HEK293 (cell line): ENCODE measurements around the gene DAAM1.

Experiments
- CTCF ChIA-PET: fragments of 350-600 bp; formaldehyde crosslinking; extraction: SDS; loops from one replicate; lab custom pipeline; 2021; ENCODE audit warnings: antibody characterized with exemption; lab: Yijun Ruan, JAX
- POLR2A ChIA-PET: fragments of 300-600 bp; formaldehyde crosslinking; extraction: SDS; loops from one replicate; lab custom pipeline; 2020; ENCODE audit warnings: antibody characterized with exemption, inconsistent platforms; lab: Yijun Ruan, JAX
- H3K27ac ChIP-seq: fragments of 200-500 bp; sonication (Bioruptor generic); 2 replicates; pipeline ENCODE4 v1.5.1; 2014; ENCODE audit warnings: low read depth, low read length, control low read depth, inconsistent platforms; ENCODE audit errors: extremely low read depth
- H3K36me3 ChIP-seq, 2 experiments: fragments of 200-500 bp in 1 of 2; sonication (Bioruptor generic) in 1 of 2; 1 replicate in 1 of 2; 2 replicates in 1 of 2; pipeline ENCODE4 v1.5.1; 2014 to 2017; ENCODE audit warnings: inconsistent platforms in 2 of 2, low read length in 2 of 2; ENCODE audit not compliant: control insufficient read depth in 2 of 2, insufficient read depth in 1 of 2
- H3K4me1 ChIP-seq: fragments of 200-500 bp; sonication (Bioruptor generic); 2 replicates; pipeline ENCODE4 v1.5.1; 2014; ENCODE audit warnings: mild to moderate bottlenecking, low read length, inconsistent platforms; ENCODE audit not compliant: control insufficient read depth, insufficient read depth
- H3K4me3 ChIP-seq: 2 replicates; pipeline ENCODE4 v1.5.1; 2011; ENCODE audit warnings: low read depth, mild to moderate bottlenecking, control low read depth, low read length, moderate library complexity
- H3K9me3 ChIP-seq: fragments of 200-500 bp; sonication (Bioruptor generic); 2 replicates; pipeline ENCODE4 v1.5.1; 2014; ENCODE audit warnings: low read depth, low read length, inconsistent platforms; ENCODE audit not compliant: control insufficient read depth, insufficient read depth
- BCL11B ChIP-seq: fragments of 450-650 bp; formaldehyde crosslinking; IDR thresholded peaks from 2 replicates; pipeline ENCODE4 v1.5.1; 2016; ENCODE audit warnings: low read depth, missing biosample characterization, missing genetic modification characterization
- EGR2 ChIP-seq: fragments of 450-650 bp; formaldehyde crosslinking; IDR thresholded peaks from 2 replicates; pipeline ENCODE4 v1.5.1; 2016; ENCODE audit warnings: low read depth, missing biosample characterization, missing genetic modification characterization
- KLF8 ChIP-seq: fragments of 450-650 bp; formaldehyde crosslinking; IDR thresholded peaks from 2 replicates; pipeline ENCODE4 v1.5.1; 2016; ENCODE audit warnings: missing biosample characterization, missing genetic modification characterization
- MZF1 ChIP-seq: fragments of 450-650 bp; formaldehyde crosslinking; IDR thresholded peaks from 2 replicates; pipeline ENCODE4 v1.5.1; 2017; ENCODE audit warnings: missing biosample characterization, missing genetic modification characterization, borderline replicate concordance
- OSR2 ChIP-seq: fragments of 450-650 bp; formaldehyde crosslinking; IDR thresholded peaks from 2 replicates; pipeline ENCODE4 v1.5.1; 2016; ENCODE audit warnings: missing biosample characterization, missing genetic modification characterization
- REPIN1 ChIP-seq: fragments of 450-650 bp; formaldehyde crosslinking; IDR thresholded peaks from 2 replicates; pipeline ENCODE4 v1.5.1; 2017; ENCODE audit warnings: missing biosample characterization, missing genetic modification characterization, low read depth
- ZFP3 ChIP-seq: fragments of 450-650 bp; formaldehyde crosslinking; IDR thresholded peaks from 2 replicates; pipeline ENCODE4 v1.5.1; 2016; ENCODE audit warnings: low read depth, missing biosample characterization, missing genetic modification characterization
- ZNF132 ChIP-seq: fragments of 450-650 bp; formaldehyde crosslinking; IDR thresholded peaks from 2 replicates; pipeline ENCODE4 v1.5.1; 2017; ENCODE audit warnings: missing biosample characterization, missing genetic modification characterization, borderline replicate concordance
- ZNF133 ChIP-seq: fragments of 450-650 bp; formaldehyde crosslinking; IDR thresholded peaks from 2 replicates; pipeline ENCODE4 v1.5.1; 2016; ENCODE audit warnings: missing biosample characterization, missing genetic modification characterization
- ZNF140 ChIP-seq: fragments of 450-650 bp; formaldehyde crosslinking; IDR thresholded peaks from 2 replicates; pipeline ENCODE4 v1.5.1; 2016; ENCODE audit warnings: missing biosample characterization, missing genetic modification characterization
- ZNF174 ChIP-seq: fragments of 450-650 bp; formaldehyde crosslinking; IDR thresholded peaks from 2 replicates; pipeline ENCODE4 v1.5.0; 2017; ENCODE audit warnings: missing biosample characterization, mild to moderate bottlenecking, missing genetic modification characterization
- ZNF184 ChIP-seq: fragments of 450-650 bp; IDR thresholded peaks from 2 replicates; pipeline ENCODE4 v1.5.1; 2018; ENCODE audit warnings: missing biosample characterization, mild to moderate bottlenecking, missing genetic modification characterization
- ZNF404 ChIP-seq: fragments of 450-650 bp; formaldehyde crosslinking; IDR thresholded peaks from 2 replicates; pipeline ENCODE4 v1.5.1; 2017; ENCODE audit warnings: missing biosample characterization, missing genetic modification characterization
- ZNF768 ChIP-seq: fragments of 450-650 bp; formaldehyde crosslinking; IDR thresholded peaks from 2 replicates; pipeline ENCODE4 v1.5.1; 2018; ENCODE audit warnings: missing biosample characterization, mild to moderate bottlenecking, missing genetic modification characterization
- ZNF776 ChIP-seq: fragments of 450-650 bp; formaldehyde crosslinking; IDR thresholded peaks from 2 replicates; pipeline ENCODE4 v1.5.0; 2017; ENCODE audit warnings: missing biosample characterization, missing genetic modification characterization, borderline replicate concordance
- ZNF792 ChIP-seq: fragments of 450-650 bp; formaldehyde crosslinking; IDR thresholded peaks from 2 replicates; pipeline ENCODE4 v1.5.1; 2016; ENCODE audit warnings: missing biosample characterization, missing genetic modification characterization
- TF ChIP-seq, protein P1 (sequence below): fragments of 450-650 bp; formaldehyde crosslinking; conservative IDR thresholded peaks from 2 replicates; pipeline ENCODE4 v1.5.1; 2016; ENCODE audit warnings: low read depth, missing biosample characterization, missing genetic modification characterization
- TF ChIP-seq, protein P2 (sequence below): fragments of 450-650 bp; formaldehyde crosslinking; IDR thresholded peaks from 2 replicates; pipeline ENCODE4 v1.5.1; 2016; ENCODE audit warnings: missing biosample characterization, missing genetic modification characterization
- TF ChIP-seq, protein P3 (sequence below): fragments of 450-650 bp; formaldehyde crosslinking; IDR thresholded peaks from 2 replicates; pipeline ENCODE4 v1.5.1; 2017; ENCODE audit warnings: missing biosample characterization, missing genetic modification characterization
- TF ChIP-seq, protein P4 (sequence below): fragments of 450-650 bp; formaldehyde crosslinking; IDR thresholded peaks from 2 replicates; pipeline ENCODE4 v1.5.1; 2016; ENCODE audit warnings: missing biosample characterization, missing genetic modification characterization

Gene DAAM1

DNA sequence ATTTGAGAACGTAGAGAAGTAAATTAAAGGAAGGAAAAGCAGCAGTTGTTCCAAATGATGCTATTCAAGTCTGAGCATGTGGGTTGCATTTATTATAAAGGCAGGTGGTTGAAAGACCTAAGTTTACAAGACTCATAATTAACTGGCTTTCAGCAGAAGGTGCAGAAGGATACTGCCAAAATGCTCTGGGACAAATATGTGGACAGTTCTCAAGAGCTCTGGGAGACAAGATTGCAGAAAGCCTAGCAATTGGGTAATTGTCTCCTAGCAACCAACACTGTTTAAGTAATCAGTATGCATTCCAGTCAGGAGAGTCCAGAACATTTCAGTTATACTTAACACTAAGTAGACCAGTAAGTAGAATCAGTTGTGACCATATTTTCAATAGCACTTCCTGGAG is 145.2 kb downstream of the DAAM1 start:
- no peaks in the 10 kb centered on the region for H3K9me3 ChIP-seq
- H3K36me3 ChIP-seq, result peaks cover 0 to 17% of the 10 kb centered on the region in 2 experiments; a peak in 1 of 3 replicates
- no peak overlapping the region for H3K4me3 ChIP-seq
- TF ChIP-seq, protein P1, sequence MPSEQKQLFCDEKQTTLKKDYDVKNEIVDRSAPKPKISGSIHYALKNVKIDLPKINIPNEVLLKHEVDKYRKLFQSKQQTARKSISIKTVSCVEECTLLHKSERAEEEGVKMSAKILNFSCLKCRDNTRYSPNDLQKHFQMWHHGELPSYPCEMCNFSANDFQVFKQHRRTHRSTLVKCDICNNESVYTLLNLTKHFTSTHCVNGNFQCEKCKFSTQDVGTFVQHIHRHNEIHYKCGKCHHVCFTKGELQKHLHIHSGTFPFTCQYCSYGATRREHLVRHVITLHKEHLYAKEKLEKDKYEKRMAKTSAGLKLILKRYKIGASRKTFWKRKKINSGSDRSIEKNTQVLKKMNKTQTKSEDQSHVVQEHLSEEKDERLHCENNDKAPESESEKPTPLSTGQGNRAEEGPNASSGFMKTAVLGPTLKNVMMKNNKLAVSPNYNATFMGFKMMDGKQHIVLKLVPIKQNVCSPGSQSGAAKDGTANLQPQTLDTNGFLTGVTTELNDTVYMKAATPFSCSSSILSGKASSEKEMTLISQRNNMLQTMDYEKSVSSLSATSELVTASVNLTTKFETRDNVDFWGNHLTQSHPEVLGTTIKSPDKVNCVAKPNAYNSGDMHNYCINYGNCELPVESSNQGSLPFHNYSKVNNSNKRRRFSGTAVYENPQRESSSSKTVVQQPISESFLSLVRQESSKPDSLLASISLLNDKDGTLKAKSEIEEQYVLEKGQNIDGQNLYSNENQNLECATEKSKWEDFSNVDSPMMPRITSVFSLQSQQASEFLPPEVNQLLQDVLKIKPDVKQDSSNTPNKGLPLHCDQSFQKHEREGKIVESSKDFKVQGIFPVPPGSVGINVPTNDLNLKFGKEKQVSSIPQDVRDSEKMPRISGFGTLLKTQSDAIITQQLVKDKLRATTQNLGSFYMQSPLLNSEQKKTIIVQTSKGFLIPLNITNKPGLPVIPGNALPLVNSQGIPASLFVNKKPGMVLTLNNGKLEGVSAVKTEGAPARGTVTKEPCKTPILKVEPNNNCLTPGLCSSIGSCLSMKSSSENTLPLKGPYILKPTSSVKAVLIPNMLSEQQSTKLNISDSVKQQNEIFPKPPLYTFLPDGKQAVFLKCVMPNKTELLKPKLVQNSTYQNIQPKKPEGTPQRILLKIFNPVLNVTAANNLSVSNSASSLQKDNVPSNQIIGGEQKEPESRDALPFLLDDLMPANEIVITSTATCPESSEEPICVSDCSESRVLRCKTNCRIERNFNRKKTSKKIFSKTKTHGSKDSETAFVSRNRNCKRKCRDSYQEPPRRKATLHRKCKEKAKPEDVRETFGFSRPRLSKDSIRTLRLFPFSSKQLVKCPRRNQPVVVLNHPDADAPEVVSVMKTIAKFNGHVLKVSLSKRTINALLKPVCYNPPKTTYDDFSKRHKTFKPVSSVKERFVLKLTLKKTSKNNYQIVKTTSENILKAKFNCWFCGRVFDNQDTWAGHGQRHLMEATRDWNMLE (tag by site-specific recombination), result no peak
- no peak for TF ChIP-seq ZNF174 (tag by site-specific recombination)
- TF ChIP-seq ZNF768 (tag by site-specific recombination), result no peak
- no peak for TF ChIP-seq MZF1
- no peak for TF ChIP-seq BCL11B
- TF ChIP-seq, protein P2, sequence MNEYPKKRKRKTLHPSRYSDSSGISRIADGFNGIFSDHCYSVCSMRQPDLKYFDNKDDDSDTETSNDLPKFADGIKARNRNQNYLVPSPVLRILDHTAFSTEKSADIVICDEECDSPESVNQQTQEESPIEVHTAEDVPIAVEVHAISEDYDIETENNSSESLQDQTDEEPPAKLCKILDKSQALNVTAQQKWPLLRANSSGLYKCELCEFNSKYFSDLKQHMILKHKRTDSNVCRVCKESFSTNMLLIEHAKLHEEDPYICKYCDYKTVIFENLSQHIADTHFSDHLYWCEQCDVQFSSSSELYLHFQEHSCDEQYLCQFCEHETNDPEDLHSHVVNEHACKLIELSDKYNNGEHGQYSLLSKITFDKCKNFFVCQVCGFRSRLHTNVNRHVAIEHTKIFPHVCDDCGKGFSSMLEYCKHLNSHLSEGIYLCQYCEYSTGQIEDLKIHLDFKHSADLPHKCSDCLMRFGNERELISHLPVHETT (tag by site-specific recombination), result no peak
- TF ChIP-seq REPIN1 (tag by site-specific recombination), result no peak
- TF ChIP-seq ZNF184 (tag by site-specific recombination), result no peak
- TF ChIP-seq KLF8 (tag by site-specific recombination), result no peak
- no peak for TF ChIP-seq ZNF776 (tag by site-specific recombination)
- no peak for TF ChIP-seq ZNF792 (tag by site-specific recombination)
- TF ChIP-seq, protein P3, sequence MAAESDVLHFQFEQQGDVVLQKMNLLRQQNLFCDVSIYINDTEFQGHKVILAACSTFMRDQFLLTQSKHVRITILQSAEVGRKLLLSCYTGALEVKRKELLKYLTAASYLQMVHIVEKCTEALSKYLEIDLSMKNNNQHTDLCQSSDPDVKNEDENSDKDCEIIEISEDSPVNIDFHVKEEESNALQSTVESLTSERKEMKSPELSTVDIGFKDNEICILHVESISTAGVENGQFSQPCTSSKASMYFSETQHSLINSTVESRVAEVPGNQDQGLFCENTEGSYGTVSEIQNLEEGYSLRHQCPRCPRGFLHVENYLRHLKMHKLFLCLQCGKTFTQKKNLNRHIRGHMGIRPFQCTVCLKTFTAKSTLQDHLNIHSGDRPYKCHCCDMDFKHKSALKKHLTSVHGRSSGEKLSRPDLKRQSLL (tag by site-specific recombination), result no peak
- TF ChIP-seq ZNF132 (tag by site-specific recombination), result no peak
- TF ChIP-seq, protein P4, sequence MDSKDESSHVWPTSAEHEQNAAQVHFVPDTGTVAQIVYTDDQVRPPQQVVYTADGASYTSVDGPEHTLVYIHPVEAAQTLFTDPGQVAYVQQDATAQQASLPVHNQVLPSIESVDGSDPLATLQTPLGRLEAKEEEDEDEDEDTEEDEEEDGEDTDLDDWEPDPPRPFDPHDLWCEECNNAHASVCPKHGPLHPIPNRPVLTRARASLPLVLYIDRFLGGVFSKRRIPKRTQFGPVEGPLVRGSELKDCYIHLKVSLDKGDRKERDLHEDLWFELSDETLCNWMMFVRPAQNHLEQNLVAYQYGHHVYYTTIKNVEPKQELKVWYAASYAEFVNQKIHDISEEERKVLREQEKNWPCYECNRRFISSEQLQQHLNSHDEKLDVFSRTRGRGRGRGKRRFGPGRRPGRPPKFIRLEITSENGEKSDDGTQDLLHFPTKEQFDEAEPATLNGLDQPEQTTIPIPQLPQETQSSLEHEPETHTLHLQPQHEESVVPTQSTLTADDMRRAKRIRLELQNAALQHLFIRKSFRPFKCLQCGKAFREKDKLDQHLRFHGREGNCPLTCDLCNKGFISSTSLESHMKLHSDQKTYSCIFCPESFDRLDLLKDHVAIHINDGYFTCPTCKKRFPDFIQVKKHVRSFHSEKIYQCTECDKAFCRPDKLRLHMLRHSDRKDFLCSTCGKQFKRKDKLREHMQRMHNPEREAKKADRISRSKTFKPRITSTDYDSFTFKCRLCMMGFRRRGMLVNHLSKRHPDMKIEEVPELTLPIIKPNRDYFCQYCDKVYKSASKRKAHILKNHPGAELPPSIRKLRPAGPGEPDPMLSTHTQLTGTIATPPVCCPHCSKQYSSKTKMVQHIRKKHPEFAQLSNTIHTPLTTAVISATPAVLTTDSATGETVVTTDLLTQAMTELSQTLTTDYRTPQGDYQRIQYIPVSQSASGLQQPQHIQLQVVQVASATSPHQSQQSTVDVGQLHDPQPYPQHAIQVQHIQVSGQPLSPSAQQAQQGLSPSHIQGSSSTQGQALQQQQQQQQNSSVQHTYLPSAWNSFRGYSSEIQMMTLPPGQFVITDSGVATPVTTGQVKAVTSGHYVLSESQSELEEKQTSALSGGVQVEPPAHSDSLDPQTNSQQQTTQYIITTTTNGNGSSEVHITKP (tag by site-specific recombination), result no peak
- no peak for TF ChIP-seq OSR2 (tag by site-specific recombination)
- no peak for TF ChIP-seq ZNF404 (tag by site-specific recombination)
- TF ChIP-seq EGR2 (tag by site-specific recombination), result no peak
- TF ChIP-seq ZNF133, result no peak
- TF ChIP-seq ZFP3 (tag by site-specific recombination), result no peak
- no peak for TF ChIP-seq ZNF140
- TF ChIP-seq, all 188 proteins: peak for 0
- POLR2A ChIA-PET, result no interaction called here
- Histone ChIP-seq H3K27ac (no peak overlapping the region), H3K4me1 (0 out of 2 replicates have a peak, but pooled peaks cover 3% of the 10 kb centered on the region)
- CTCF ChIA-PET, result no interaction called here
